H1 (cell line): ENCODE results near the gene THRB. TPM values are rescaled to one million over a fixed set of nuclear protein-coding genes. Genes with fewer than 3 reads are reported as not detected.

Experiments used
- CTCF ChIA-PET: fragments of 300-600 bp; sonication (Branson Sonifier 250); formaldehyde crosslinking; loops from one replicate; lab custom pipeline; 2021; ENCODE audit not compliant: partially characterized antibody; lab: Charles Lee
- POLR2A ChIA-PET: fragments of 300-600 bp; sonication (Branson Sonifier 250); formaldehyde crosslinking; loops from one replicate; lab custom pipeline; 2021; ENCODE audit warnings: inconsistent platforms; ENCODE audit not compliant: partially characterized antibody; lab: Charles Lee
- DNase-seq, 2 experiments: peaks; one replicate each; pipeline versions ENCODE4 v3.0.0 to v3.0.0-alpha.2; 2010 to 2022; ENCODE audit warnings: low spot score in 2 of 2, low read depth in 1 of 2, mixed read lengths in 1 of 2
- FAIRE-seq: peaks from 2 replicates; lab custom pipeline; 2011; peaks lifted over from hg19 to GRCh38; lab: Jason Lieb, UNC
- H2AFZ ChIP-seq: 2 replicates; pipeline ENCODE4 v1.8.1; 2012; ENCODE audit warnings: low read length, inconsistent platforms
- H2AK5ac ChIP-seq: 2 replicates; pipeline ENCODE4 v1.6.1; 2013; ENCODE audit warnings: low read depth, low read length
- H2BK120ac ChIP-seq: replicated peaks from 2 replicates; pipeline ENCODE3; 2013; ENCODE audit warnings: low read depth, low read length, inconsistent platforms
- H2BK12ac ChIP-seq: 2 replicates; pipeline ENCODE4 v1.6.1; 2013; ENCODE audit warnings: low read depth, low read length
- H2BK15ac ChIP-seq: 2 replicates; pipeline ENCODE4 v1.6.1; 2013; ENCODE audit warnings: low read length
- H2BK20ac ChIP-seq: 2 replicates; pipeline ENCODE4 v1.6.1; 2013; ENCODE audit warnings: low read length
- H2BK5ac ChIP-seq: 2 replicates; pipeline ENCODE4 v1.6.1; 2013; ENCODE audit warnings: low read depth, low read length
- H3K14ac ChIP-seq: 2 replicates; pipeline ENCODE4 v1.6.1; 2013; ENCODE audit warnings: inconsistent platforms; ENCODE audit not compliant: insufficient read length
- H3K18ac ChIP-seq: 2 replicates; pipeline ENCODE4 v1.6.1; 2013; ENCODE audit warnings: low read length; ENCODE audit errors: extremely low read depth
- H3K23ac ChIP-seq: 2 replicates; pipeline ENCODE4 v1.6.1; 2013; ENCODE audit warnings: inconsistent platforms; ENCODE audit not compliant: insufficient read length
- H3K23me2 ChIP-seq: 2 replicates; pipeline ENCODE4 v1.6.1; 2013; ENCODE audit warnings: low read depth, low read length
- H3K27ac ChIP-seq: 2 replicates; pipeline ENCODE4 v1.6.1; 2011; ENCODE audit warnings: low read depth, low read length, inconsistent platforms
- H3K27me3 ChIP-seq, 4 experiments: replicated peaks in 1 of 4; 1 replicate in 1 of 4; 2 replicates in 3 of 4; pipeline versions ENCODE4 v1.6.1 to v1.8.1; 2011 to 2013; ENCODE audit warnings: low read length in 3 of 4, mild to moderate bottlenecking in 3 of 4, inconsistent platforms in 2 of 4, mixed read lengths in 2 of 4, moderate library complexity in 1 of 4; ENCODE audit not compliant: control insufficient read depth in 3 of 4, insufficient read depth in 3 of 4; ENCODE audit errors: extremely low read depth in 1 of 4
- H3K36me3 ChIP-seq, 4 experiments: 2 replicates each; pipeline versions ENCODE4 v1.6.1 to v1.8.1; 2011 to 2013; ENCODE audit warnings: mild to moderate bottlenecking in 4 of 4, low read length in 3 of 4, moderate library complexity in 2 of 4, control low read depth in 1 of 4, inconsistent platforms in 1 of 4; ENCODE audit not compliant: insufficient read depth in 4 of 4, control insufficient read depth in 2 of 4
- H3K4ac ChIP-seq: replicated peaks from 2 replicates; pipeline ENCODE3; 2013; ENCODE audit warnings: low read length, low read depth, mixed read lengths, inconsistent platforms; ENCODE audit not compliant: insufficient read length
- H3K4me1 ChIP-seq, 4 experiments: replicated peaks in 1 of 4; 1 replicate in 1 of 4; 2 replicates in 3 of 4; pipeline versions ENCODE4 v1.6.1 to v1.8.1; 2011 to 2013; ENCODE audit warnings: low read length in 3 of 4, inconsistent platforms in 2 of 4, mixed read lengths in 1 of 4; ENCODE audit not compliant: insufficient read depth in 4 of 4, control insufficient read depth in 3 of 4
- H3K4me2 ChIP-seq, 2 experiments: 2 replicates each; pipeline versions ENCODE4 v1.6.1 to v1.8.1; 2011 to 2013; ENCODE audit warnings: low read depth in 2 of 2, low read length in 2 of 2, control low read depth in 1 of 2, inconsistent platforms in 1 of 2, mild to moderate bottlenecking in 1 of 2; ENCODE audit not compliant: insufficient read depth in 1 of 2
- H3K4me3 ChIP-seq, 4 experiments: fragments of 200-600, 300-600 bp in 1 of 4; sonication (generic), shearing (Covaris generic), sonication (Bioruptor Twin) in 1 of 4; 2 replicates each; pipeline versions ENCODE4 v1.5.1 to v1.8.1; 2011 to 2016; ENCODE audit warnings: low read length in 4 of 4, low read depth in 3 of 4, control low read depth in 2 of 4, inconsistent platforms in 2 of 4, mild to moderate bottlenecking in 2 of 4, mixed read lengths in 1 of 4, moderate library complexity in 1 of 4; ENCODE audit not compliant: insufficient read depth in 2 of 4; ENCODE audit errors: extremely low read depth in 1 of 4
- H3K56ac ChIP-seq: replicated peaks from 2 replicates; pipeline ENCODE3; 2013; ENCODE audit warnings: low read depth, mild to moderate bottlenecking, mixed read lengths, low read length, inconsistent platforms; ENCODE audit not compliant: insufficient read length
- H3K79me1 ChIP-seq: 2 replicates; pipeline ENCODE4 v1.6.1; 2013; ENCODE audit warnings: low read depth, low read length, control low read depth
- H3K79me2 ChIP-seq, 2 experiments: 2 replicates each; pipeline versions ENCODE4 v1.6.1 to v1.8.1; 2012 to 2013; ENCODE audit warnings: low read length in 2 of 2, mild to moderate bottlenecking in 2 of 2, inconsistent platforms in 1 of 2; ENCODE audit not compliant: insufficient read depth in 2 of 2, control insufficient read depth in 1 of 2
- H3K9ac ChIP-seq, 4 experiments: replicated peaks in 1 of 4; 1 replicate in 1 of 4; 2 replicates in 3 of 4; pipeline versions ENCODE4 v1.6.1 to v1.8.1; 2011 to 2013; ENCODE audit warnings: low read depth in 3 of 4, low read length in 3 of 4, control low read depth in 2 of 4, mild to moderate bottlenecking in 2 of 4, moderate library complexity in 2 of 4, inconsistent platforms in 1 of 4; ENCODE audit errors: extremely low read depth in 1 of 4
- H3K9me3 ChIP-seq, 2 experiments: 2 replicates each; pipeline versions ENCODE4 v1.6.1 to v1.8.1; 2012 to 2013; ENCODE audit warnings: mild to moderate bottlenecking in 2 of 2, moderate library complexity in 2 of 2, control low read depth in 1 of 2, inconsistent platforms in 1 of 2, low read depth in 1 of 2, low read length in 1 of 2, mixed read lengths in 1 of 2; ENCODE audit not compliant: insufficient read depth in 2 of 2
- H4K20me1 ChIP-seq, 2 experiments: replicated peaks in 1 of 2; 2 replicates each; pipeline versions ENCODE3 to v1.8.1; 2011 to 2013; ENCODE audit warnings: inconsistent platforms in 2 of 2, low read length in 2 of 2, mild to moderate bottlenecking in 1 of 2; ENCODE audit not compliant: insufficient read depth in 2 of 2, control insufficient read depth in 1 of 2
- H4K5ac ChIP-seq: 2 replicates; pipeline ENCODE4 v1.6.1; 2013; ENCODE audit warnings: low read length, low read depth, mixed read lengths, inconsistent platforms; ENCODE audit not compliant: insufficient read length
- H4K8ac ChIP-seq: 2 replicates; pipeline ENCODE4 v1.8.0; 2013; ENCODE audit warnings: mild to moderate bottlenecking, moderate library complexity, low read length, inconsistent platforms; ENCODE audit not compliant: insufficient read depth; ENCODE audit errors: extremely low read depth
- H4K91ac ChIP-seq: replicated peaks from 2 replicates; pipeline ENCODE3; 2013; ENCODE audit warnings: low read length, mixed read lengths, inconsistent platforms; ENCODE audit not compliant: insufficient read length
- CEBPB ChIP-seq: IDR thresholded peaks from 2 replicates; pipeline ENCODE4 v1.6.1; 2012; ENCODE audit warnings: low read depth, low read length
- CHD2 ChIP-seq: IDR thresholded peaks from 2 replicates; pipeline ENCODE4 v1.6.1; 2012; ENCODE audit warnings: low read length, improper control_type of control experiment
- EGR1 ChIP-seq: IDR thresholded peaks from 2 replicates; pipeline ENCODE4 v1.6.1; 2011; ENCODE audit warnings: low read depth, low read length, borderline replicate concordance
- EZH2 ChIP-seq: fragments of 200-600 bp; sonication (generic); IDR thresholded peaks from 2 replicates; pipeline ENCODE4 v1.7.1; 2012; ENCODE audit warnings: low read depth, mild to moderate bottlenecking, moderate library complexity, low read length, inconsistent platforms; ENCODE audit not compliant: severe bottlenecking
- FOSL1 ChIP-seq: IDR thresholded peaks from 2 replicates; pipeline ENCODE4 v1.6.1; 2011; ENCODE audit warnings: mild to moderate bottlenecking, low read depth, low read length, moderate library complexity; ENCODE audit not compliant: insufficient read depth
- GABPA ChIP-seq: IDR thresholded peaks from 2 replicates; pipeline ENCODE4 v1.6.1; 2011; ENCODE audit warnings: mild to moderate bottlenecking, low read length, moderate library complexity, borderline replicate concordance; ENCODE audit not compliant: insufficient read depth
- JUN ChIP-seq: IDR thresholded peaks from 2 replicates; pipeline ENCODE4 v1.6.1; 2011; ENCODE audit warnings: low read depth, mild to moderate bottlenecking, improper control_type of control experiment, low read length
- KDM1A ChIP-seq: fragments of 200-600, 300-600 bp; sonication (generic); IDR thresholded peaks from 2 replicates; pipeline ENCODE4 v1.7.1; 2016; ENCODE audit warnings: mild to moderate bottlenecking, low read length, borderline replicate concordance
- POLR2AphosphoS5 ChIP-seq: IDR thresholded peaks from 2 replicates; pipeline ENCODE4 v1.6.1; 2011; ENCODE audit warnings: low read depth, low read length
- POU5F1 ChIP-seq: IDR thresholded peaks from 2 replicates; pipeline ENCODE4 v1.6.1; 2011; ENCODE audit warnings: low read depth, mild to moderate bottlenecking, low read length, moderate library complexity
- RBBP5 ChIP-seq: IDR thresholded peaks from 2 replicates; pipeline ENCODE4 v1.7.1; 2012; ENCODE audit warnings: low read depth, mild to moderate bottlenecking, inconsistent platforms, low read length, moderate library complexity, borderline replicate concordance
- RFX5 ChIP-seq: IDR thresholded peaks from 2 replicates; pipeline ENCODE4 v1.6.1; 2011; ENCODE audit warnings: low read depth, low read length, improper control_type of control experiment, borderline replicate concordance
- SRF ChIP-seq: IDR thresholded peaks from 2 replicates; pipeline ENCODE4 v1.6.1; 2011; ENCODE audit warnings: mild to moderate bottlenecking, low read depth, low read length, moderate library complexity
- TCF12 ChIP-seq: IDR thresholded peaks from 2 replicates; pipeline ENCODE4 v1.6.1; 2011; ENCODE audit warnings: low read depth, mild to moderate bottlenecking, low read length
- TEAD4 ChIP-seq: IDR thresholded peaks from 2 replicates; pipeline ENCODE4 v1.6.1; 2012; ENCODE audit warnings: low read depth, low read length, inconsistent platforms, mixed read lengths
- WGBS, 2 experiments: shearing (Covaris generic) in 1 of 2; methylation state at CpG; one replicate each; pipeline versions ENCODE4 v1.1.6 to v1.1.7; 2013 to 2015; ENCODE audit warnings: low lambda C conversion rate in 2 of 2, mixed read lengths in 2 of 2, inconsistent platforms in 1 of 2, low coverage in 1 of 2, missing lambda C conversion rate in 1 of 2; ENCODE audit not compliant: insufficient replicate concordance in 2 of 2, insufficient coverage in 1 of 2, insufficient read length in 1 of 2; ENCODE audit errors: extremely low coverage in 1 of 2, missing lambda C conversion rate in 1 of 2; 5-methylcytosine and 5-hydroxymethylcytosine counted together
- polyA plus RNA-seq, 7 experiments: library from polyadenylated mRNA; depleted of rRNA in 3 of 7; stranded (reverse) in 5 of 7; unstranded in 2 of 7; fragments of >200 nt in 5 of 7; fragments of 200-250 nt in 2 of 7; gene quantifications; 1 replicate in 5 of 7; 2 replicates in 1 of 7; 4 replicates in 1 of 7; pipeline versions ENCODE4 v1.2.1 to v1.2.3, GENCODE V29; 2011 to 2013; ENCODE audit warnings: missing spikeins in 2 of 7, mixed read lengths in 2 of 7
- total RNA-seq: library from RNA; stranded (reverse); fragmentation: NEBNext Ultra II Directional; extraction: Animal tissue kit (Norgen Biotek cat#: 25700); gene quantifications from 2 replicates; pipeline ENCODE4 v1.2.1, GENCODE V29; 2021

THRB gene
- total and polyA plus RNA-seq, 2 of the 8 experiments (the other 6 are each of a cell fraction or from before 2014, with no cell fraction given), result 0.98 to 3.9 TPM

DNA sequence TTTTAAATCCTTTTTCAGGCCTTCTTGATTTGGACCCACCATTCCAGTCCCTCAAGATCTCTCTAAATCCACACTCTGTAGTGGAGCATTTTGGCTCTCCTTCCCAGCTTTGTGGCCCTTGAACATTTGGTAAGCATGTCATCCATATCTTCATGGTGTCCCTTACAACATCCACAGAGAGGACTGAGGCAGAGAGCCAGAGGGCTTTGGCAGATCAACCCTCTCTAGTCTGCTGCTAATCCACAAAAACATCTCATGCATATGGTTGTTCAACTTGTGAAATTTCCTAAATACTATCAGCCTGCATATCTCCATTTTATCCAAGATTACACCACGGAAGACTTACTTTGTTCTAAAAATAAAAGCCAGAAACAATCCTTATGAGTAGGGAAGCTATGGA lies 23.2 kb downstream of the THRB start:
- H2BK120ac ChIP-seq, result no peak overlapping the region
- no peaks in the 10 kb centered on the region; a peak in 2 of 7 replicates for H3K27me3 ChIP-seq
- H4K5ac ChIP-seq, result no peak overlapping the region
- no peak overlapping the region for H2AK5ac ChIP-seq
- no peaks in the 10 kb centered on the region for H3K79me2 ChIP-seq
- H2BK20ac ChIP-seq, result no peak overlapping the region
- H2BK5ac ChIP-seq, result no peak overlapping the region
- H3K14ac ChIP-seq, result no peak overlapping the region
- no peak overlapping the region for H3K4me2 ChIP-seq
- POLR2A ChIA-PET, result no interaction called here
- no peak overlapping the region for H3K56ac ChIP-seq
- H3K4me1 ChIP-seq, result peaks cover 3 to 6% (median 4%) of the 10 kb centered on the region in 4 experiments; a peak in 6 of 7 replicates
- H2AFZ ChIP-seq, result no peak overlapping the region
- no peaks in the 10 kb centered on the region for H3K79me1 ChIP-seq
- peaks cover 0 to 4% of the 10 kb centered on the region in 2 experiments; a peak in 1 of 4 replicates for H3K9me3 ChIP-seq
- no peak overlapping the region for H4K91ac ChIP-seq
- no peak overlapping the region for H2BK15ac ChIP-seq
- no peak overlapping the region for H4K8ac ChIP-seq
- H3K9ac ChIP-seq, result no peak overlapping the region
- FAIRE-seq (no peak), DNase-seq (no peak)
- H3K4me3 ChIP-seq, result no peak overlapping the region
- no peak overlapping the region for H3K4ac ChIP-seq
- H3K23ac ChIP-seq, result no peak overlapping the region
- no peaks in the 10 kb centered on the region for H3K23me2 ChIP-seq
- CTCF ChIA-PET, result no interaction called here
- 88% methylated on average over 1 of the region's 1 CpG; no CpG with 5 or more reads in 1 of the 2 experiments for WGBS, 2 experiments
- no peaks in the 10 kb centered on the region for H4K20me1 ChIP-seq
- H3K27ac ChIP-seq, result no peak overlapping the region
- H2BK12ac ChIP-seq, result no peak overlapping the region
- peaks cover 0 to 4% (median 0%) of the 10 kb centered on the region in 4 experiments; a peak in 1 of 8 replicates for H3K36me3 ChIP-seq
- H3K18ac ChIP-seq, result no peak overlapping the region
- no peak for TF ChIP-seq KDM1A
- no peak for TF ChIP-seq GABPA
- no peak for TF ChIP-seq EZH2
- TF ChIP-seq TEAD4, result no peak
- no peak for TF ChIP-seq POU5F1
- no peak for TF ChIP-seq POLR2AphosphoS5
- TF ChIP-seq JUN, result no peak
- no peak for TF ChIP-seq SRF
- no peak for TF ChIP-seq FOSL1
- TF ChIP-seq RBBP5, result no peak
- no peak for TF ChIP-seq EGR1
- no peak for TF ChIP-seq TCF12
- TF ChIP-seq CHD2, result no peak
- TF ChIP-seq RFX5, result no peak
- no peak for TF ChIP-seq CEBPB
